Right forelimb (tissue), 1 donor: ENCODE results near the gene TMEM164.

ENCODE experiments used
- DNase-seq: peaks from one replicate; pipeline ENCODE4 v3.0.0-alpha.2; 2018

TMEM164 gene

DNA sequence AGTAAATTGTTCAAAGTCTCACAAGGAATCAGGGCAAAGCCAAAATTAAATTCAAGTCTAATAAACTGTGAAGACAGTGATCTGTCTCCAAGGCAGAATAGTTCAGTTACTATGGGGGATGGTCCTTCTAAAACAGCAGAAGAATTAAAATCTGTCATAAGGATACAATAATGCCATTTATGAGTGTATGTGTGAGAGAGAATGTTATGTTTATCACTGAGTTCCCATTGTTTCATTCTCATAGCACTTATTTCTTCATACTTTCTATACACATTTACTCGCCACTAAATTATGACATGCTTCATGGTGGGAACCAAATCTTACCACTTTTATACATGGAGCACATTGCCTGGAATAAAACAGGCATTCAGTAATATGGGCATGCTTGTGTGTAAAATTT, 212.5 kb downstream of the TMEM164 start:
- no peak for DNase-seq

DNA sequence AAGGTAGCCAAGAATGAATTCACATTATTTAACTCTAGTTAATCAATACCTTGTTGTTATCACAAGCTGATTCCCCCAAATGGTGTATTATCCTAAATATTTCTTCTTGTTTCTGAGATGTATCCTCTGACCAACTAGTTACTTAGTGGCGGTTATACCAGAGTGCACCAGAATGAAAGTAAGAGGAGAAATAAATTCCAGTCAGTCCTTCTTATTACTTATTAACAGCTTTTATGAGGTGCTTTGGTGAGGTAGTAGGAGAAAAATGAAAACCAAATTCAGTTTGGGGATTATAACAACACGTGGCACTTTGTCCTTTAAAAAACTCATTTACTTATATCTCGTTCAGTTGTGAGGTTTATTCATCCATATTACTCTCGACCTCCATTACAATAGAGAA, 213.1 kb downstream of the TMEM164 start:
- DNase-seq, result no peak

DNA sequence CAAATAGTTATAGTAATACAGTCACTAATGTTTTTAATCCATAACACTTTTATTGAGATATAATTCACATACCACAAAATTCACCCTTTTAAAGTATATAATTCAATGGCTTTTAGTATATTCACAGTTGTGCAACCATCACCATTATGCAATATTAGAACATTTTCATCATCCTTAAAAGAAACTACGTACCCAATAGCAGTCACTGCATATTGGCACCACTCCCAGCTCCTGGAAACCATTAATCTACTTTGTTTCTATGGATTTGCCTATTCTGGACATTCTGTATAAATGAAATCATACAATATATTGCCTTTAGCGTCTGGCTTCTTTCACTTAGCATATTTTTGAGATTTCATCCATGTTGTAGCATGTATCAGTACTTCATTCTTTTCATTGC, 215.7 kb downstream of the TMEM164 start:
- no peak for DNase-seq

DNA sequence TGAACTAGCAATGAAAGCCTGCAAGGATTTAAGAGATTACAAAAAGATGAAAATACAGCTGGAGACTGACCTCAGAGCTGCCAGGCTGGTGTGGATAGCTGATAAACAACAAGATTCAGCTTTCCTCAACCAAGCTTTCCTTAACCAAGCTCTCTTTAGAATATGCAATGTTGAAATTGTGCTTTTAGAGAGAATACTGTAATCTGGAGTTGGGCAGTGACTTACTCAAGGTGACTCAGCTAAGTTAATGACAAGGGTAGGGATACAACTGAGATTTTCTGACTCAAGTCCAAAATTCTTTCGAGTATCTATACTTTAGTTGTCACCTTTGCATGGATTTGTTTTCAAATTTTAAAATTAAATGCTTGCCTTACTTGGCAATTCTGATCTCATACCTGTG, 217.0 kb downstream of the TMEM164 start:
- DNase-seq, result no peak

DNA sequence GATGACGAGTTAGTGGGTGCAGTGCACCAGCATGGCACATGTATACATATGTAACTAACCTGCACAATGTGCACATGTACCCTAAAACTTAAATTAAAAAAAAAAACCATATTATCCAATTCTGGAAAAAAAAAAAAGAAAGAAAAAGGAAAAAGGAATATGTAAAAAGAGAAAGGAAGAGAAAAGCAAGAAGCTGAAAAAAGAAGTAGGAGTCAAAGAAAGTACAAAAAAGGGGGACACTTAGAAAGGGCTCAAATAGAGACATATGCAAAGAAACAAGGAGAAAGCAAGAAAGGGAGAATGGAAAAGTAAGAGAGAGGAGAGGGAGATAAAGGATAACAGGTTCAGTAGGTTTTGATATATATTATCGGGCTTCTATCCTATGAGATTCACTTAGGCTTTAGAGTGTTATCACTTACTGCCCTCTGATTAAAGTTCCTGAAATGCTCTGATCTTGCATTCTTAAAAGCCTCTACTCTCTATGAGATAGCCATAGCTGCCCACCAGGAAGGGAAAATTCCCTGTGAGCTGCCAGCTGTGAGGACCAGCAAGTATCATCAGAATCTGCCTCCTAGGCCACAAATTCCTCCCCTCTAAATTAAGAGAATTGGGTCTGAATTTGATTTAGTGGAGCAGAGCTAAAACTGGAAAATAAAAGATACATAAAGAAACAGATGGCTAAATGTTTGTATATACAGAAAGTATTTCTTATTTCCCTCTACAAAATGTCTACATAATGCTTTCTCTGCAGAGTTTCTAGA, 219.8 kb downstream of the TMEM164 start:
- no peak for DNase-seq

DNA sequence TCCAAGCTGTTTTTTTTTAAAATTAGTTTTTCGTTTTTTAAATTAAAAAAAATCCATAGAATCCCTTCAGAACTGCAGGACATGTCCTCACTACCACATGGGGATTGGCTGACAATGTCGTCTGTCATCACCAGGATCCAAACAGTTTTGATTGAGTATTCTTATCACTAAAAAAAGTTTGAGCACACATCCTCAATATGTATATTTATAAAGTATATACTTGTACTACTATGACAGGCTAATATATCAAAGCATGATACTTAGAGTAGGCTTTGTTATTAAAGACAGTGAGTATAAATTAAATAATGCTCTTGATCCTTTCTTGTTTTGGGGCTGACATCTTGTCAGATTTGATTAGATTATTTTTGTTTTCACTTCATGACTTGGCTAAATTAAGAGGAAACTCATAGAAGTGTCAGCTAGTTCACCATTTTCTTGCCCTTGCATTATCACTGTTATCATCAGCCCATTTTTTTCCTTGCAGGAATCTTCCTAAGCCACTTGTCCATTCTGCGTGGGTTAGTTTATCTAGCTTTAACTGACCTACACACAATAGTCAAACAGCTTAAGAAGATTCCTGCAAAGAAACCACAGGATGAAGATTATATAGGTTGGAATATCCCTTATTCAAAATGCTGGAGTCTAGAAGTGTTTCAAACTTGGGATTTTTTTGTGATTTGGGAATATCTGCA, 222.2 kb downstream of the TMEM164 start:
- no peak for DNase-seq

DNA sequence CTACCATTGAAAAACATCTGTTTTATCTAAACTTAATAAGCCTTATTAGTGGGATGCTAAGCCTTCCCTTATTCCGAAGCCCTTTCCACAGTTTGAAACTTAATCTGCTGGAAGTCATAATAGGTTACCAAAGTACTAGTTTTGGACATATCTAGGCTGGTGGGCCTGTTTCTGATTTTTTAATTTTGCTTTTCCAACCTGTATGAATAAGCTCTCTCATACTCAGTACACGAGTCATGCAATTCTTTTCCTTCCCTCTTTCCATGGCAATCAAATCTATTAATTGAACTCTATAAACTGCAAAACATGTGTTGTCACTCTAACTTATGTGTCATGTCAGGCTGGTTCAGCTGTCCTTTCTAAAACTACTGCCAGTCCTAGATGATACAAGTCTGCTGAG, 224.0 kb downstream of the TMEM164 start:
- no peak for DNase-seq
